ENCODE measurements around the gene ZNF598. TPM values are rescaled to one million over a fixed set of nuclear protein-coding genes. Genes with fewer than 3 reads are reported as not detected.

Gene ZNF598
- polyA plus RNA-seq, 1 of the 3 experiments (the other 2 are of a cell fraction) = 47.8 TPM

GRCh38 chr16:2054543-2055245 lies 45.1 kb upstream of the ZNF598 start:
- H3K27me3 ChIP-seq (ENCODE audit: insufficient read depth) = no peaks in the 10 kb centered on the region
- H3F3A ChIP-seq (replicated peaks; ENCODE audit: insufficient read depth) = no peaks in the 10 kb centered on the region
- H3K4me1 ChIP-seq (ENCODE audit: control insufficient read depth in 1 of 2, insufficient read depth in 2 of 2, low read depth in 1 of 2, low read length in 1 of 2) = no peaks in the 10 kb centered on the region
- no peak for DNase-seq
- ChIA-PET CTCF (interaction anchor here (0.6 kb wide), 1 partner anchor 22 kb away, joined by 3 read pairs; no protein-coding TSS in a partner anchor), POLR2A (interaction anchor here (0.7 kb wide), 1 partner anchor 8 kb away, joined by 3 read pairs; no protein-coding TSS in a partner anchor)
- no peak overlapping the region for H3K27ac ChIP-seq (ENCODE audit: low read depth in 2 of 2, low read length in 1 of 2)
- H2AFZ ChIP-seq (ENCODE audit: low read depth) = no peak overlapping the region
- no peak overlapping the region for H3K4me2 ChIP-seq
- H3K36me3 ChIP-seq (replicated peaks in 1 of 2; ENCODE audit: control insufficient read depth in 1 of 2, insufficient read depth in 2 of 2, low read length in 1 of 2) = peaks cover 17 to 52% of the 10 kb centered on the region in 2 experiments
- WGBS (ENCODE audit: low lambda C conversion rate) = 92% methylated on average over 13 of the region's 29 CpGs
- H3K9ac ChIP-seq = no peak overlapping the region
- H3K9me2 ChIP-seq = no peaks in the 10 kb centered on the region
- H4K20me1 ChIP-seq (ENCODE audit: insufficient read depth) = no peaks in the 10 kb centered on the region
- TF ChIP-seq TCF12 (IDR thresholded peaks at IDR 0.05) (no peak), IRF3 (IDR thresholded peaks at IDR 0.05; ENCODE audit: low read depth, low read length) (no peak), REST (IDR thresholded peaks at IDR 0.05; ENCODE audit: low read depth, low read length) (no peak), RFX5 (IDR thresholded peaks at IDR 0.05; ENCODE audit: low read length) (no peak), SIN3A (IDR thresholded peaks at IDR 0.05; ENCODE audit: borderline replicate concordance, low read depth, low read length) (no peak), GATA2 (CRISPR knock-in tag; IDR thresholded peaks at IDR 0.05) (no peak), EP300 (IDR thresholded peaks at IDR 0.05; ENCODE audit: borderline replicate concordance in 1 of 2, low read depth in 1 of 2, low read length in 1 of 2) (no peak), MXI1 (IDR thresholded peaks at IDR 0.05; ENCODE audit: low read depth, low read length) (no peak), EZH2phosphoT487 (IDR thresholded peaks at IDR 0.05; ENCODE audit: borderline replicate concordance, low read depth) (no peak), FOXJ3 (CRISPR knock-in tag; IDR thresholded peaks at IDR 0.05) (no peak), POLR2AphosphoS5 (IDR thresholded peaks at IDR 0.05; ENCODE audit: low read depth, low read length) (no peak), JUND (IDR thresholded peaks at IDR 0.05) (no peak), USF2 (IDR thresholded peaks at IDR 0.05; ENCODE audit: borderline replicate concordance, low read depth, low read length) (no peak), TAF1 (IDR thresholded peaks at IDR 0.05; ENCODE audit: borderline replicate concordance, low read depth, low read length) (no peak), ELF1 (IDR thresholded peaks at IDR 0.05) (no peak)
- H3K79me2 ChIP-seq (ENCODE audit: insufficient read depth) = peaks cover 22% of the 10 kb centered on the region
- H3K4me3 ChIP-seq (ENCODE audit: low read depth in 2 of 2, low read length in 1 of 2) = no peak overlapping the region
- no peaks in the 10 kb centered on the region for H3K9me3 ChIP-seq

Data from SK-N-SH (cell line).